Trophoblast cell (in vitro differentiated cells and primary cell): ENCODE results near the gene PTS.
A peak's percentile ranks its signal among the peaks of the same experiment; 100 is the strongest.

Experiments
- DNase-seq, 2 donors: peaks; one replicate each; pipeline ENCODE4 v3.0.0-alpha.2; 2016
- H2AFZ ChIP-seq: 2 replicates; pipeline ENCODE4 v1.6.1; 2013; ENCODE audit warnings: low read length, moderate library complexity, mild to moderate bottlenecking; ENCODE audit not compliant: insufficient read depth, poor library complexity
- H2AK5ac ChIP-seq: 2 replicates; pipeline ENCODE4 v1.6.1; 2013; ENCODE audit warnings: mild to moderate bottlenecking, low read length
- H2BK120ac ChIP-seq: 2 replicates; pipeline ENCODE4 v1.6.1; 2013; ENCODE audit warnings: low read length, mild to moderate bottlenecking, moderate library complexity; ENCODE audit not compliant: insufficient read depth, poor library complexity
- H2BK12ac ChIP-seq: 2 replicates; pipeline ENCODE4 v1.6.1; 2013; ENCODE audit warnings: mild to moderate bottlenecking, low read length, moderate library complexity
- H2BK5ac ChIP-seq: 2 replicates; pipeline ENCODE4 v1.6.1; 2013; ENCODE audit warnings: low read length, low read depth, moderate library complexity, mild to moderate bottlenecking; ENCODE audit not compliant: poor library complexity
- H3K14ac ChIP-seq: 2 replicates; pipeline ENCODE4 v1.6.1; 2013; ENCODE audit warnings: mild to moderate bottlenecking, low read length
- H3K18ac ChIP-seq: 2 replicates; pipeline ENCODE4 v1.6.1; 2013; ENCODE audit warnings: mild to moderate bottlenecking, low read length
- H3K23ac ChIP-seq: 2 replicates; pipeline ENCODE4 v1.6.1; 2013; ENCODE audit warnings: low read length
- H3K27ac ChIP-seq: 2 replicates; pipeline ENCODE4 v1.5.1; 2013; ENCODE audit warnings: low read depth, mild to moderate bottlenecking, inconsistent platforms, low read length, moderate library complexity
- H3K27me3 ChIP-seq: 2 replicates; pipeline ENCODE4 v1.6.1; 2013; ENCODE audit warnings: inconsistent platforms, mild to moderate bottlenecking, low read length, moderate library complexity; ENCODE audit not compliant: insufficient read depth
- H3K36me3 ChIP-seq, 2 experiments: 1 replicate in 1 of 2; 2 replicates in 1 of 2; pipeline ENCODE4 v1.6.1; 2013; ENCODE audit warnings: low read length in 2 of 2, mild to moderate bottlenecking in 2 of 2, moderate library complexity in 1 of 2; ENCODE audit not compliant: insufficient read depth in 2 of 2, control insufficient read depth in 1 of 2
- H3K4ac ChIP-seq: 2 replicates; pipeline ENCODE4 v1.6.1; 2013; ENCODE audit warnings: low read depth, mild to moderate bottlenecking, low read length, moderate library complexity
- H3K4me1 ChIP-seq, 2 experiments: 1 replicate in 1 of 2; 2 replicates in 1 of 2; pipeline ENCODE4 v1.6.1; 2013; ENCODE audit warnings: low read length in 2 of 2, mild to moderate bottlenecking in 2 of 2, moderate library complexity in 1 of 2; ENCODE audit not compliant: insufficient read depth in 2 of 2, control insufficient read depth in 1 of 2
- H3K4me2 ChIP-seq: 2 replicates; pipeline ENCODE4 v1.6.1; 2013; ENCODE audit warnings: inconsistent platforms, mild to moderate bottlenecking, low read length, moderate library complexity
- H3K4me3 ChIP-seq: 2 replicates; pipeline ENCODE4 v1.5.1; 2013; ENCODE audit warnings: mild to moderate bottlenecking, low read depth, low read length, inconsistent platforms
- H3K79me1 ChIP-seq: one replicate; pipeline ENCODE4 v1.6.1; 2013; ENCODE audit warnings: low read length
- H3K79me2 ChIP-seq: 2 replicates; pipeline ENCODE4 v1.6.1; 2013; ENCODE audit warnings: low read length, mild to moderate bottlenecking; ENCODE audit not compliant: control insufficient read depth, insufficient read depth, poor library complexity
- H3K9ac ChIP-seq: 2 replicates; pipeline ENCODE4 v1.6.1; 2013; ENCODE audit warnings: mild to moderate bottlenecking, low read length
- H3K9me3 ChIP-seq: 2 replicates; pipeline ENCODE4 v1.6.1; 2013; ENCODE audit warnings: low read depth, mild to moderate bottlenecking, control low read depth, inconsistent platforms, low read length; ENCODE audit not compliant: insufficient read depth
- H4K12ac ChIP-seq: 2 replicates; pipeline ENCODE4 v1.6.1; 2013; ENCODE audit warnings: low read depth, mild to moderate bottlenecking, low read length, moderate library complexity
- H4K8ac ChIP-seq: 2 replicates; pipeline ENCODE4 v1.6.1; 2013; ENCODE audit warnings: low read depth, mild to moderate bottlenecking, low read length, moderate library complexity
- H4K91ac ChIP-seq: one replicate; pipeline ENCODE4 v1.6.1; 2013; ENCODE audit warnings: low read depth, mild to moderate bottlenecking, low read length, moderate library complexity
- WGBS: extraction: QIAGEN DNeasy Blood & Tissue Kit; methylation state at CpG from one replicate; pipeline ENCODE4 v1.1.7; 2013; ENCODE audit warnings: missing lambda C conversion rate; ENCODE audit not compliant: insufficient read length, insufficient coverage; ENCODE audit errors: extremely low coverage; 5-methylcytosine and 5-hydroxymethylcytosine counted together

PTS gene

GRCh38 chr11:112271242-112271641, 45.0 kb downstream of the PTS start:
- Histone ChIP-seq H3K23ac (no peak overlapping the region), H3K79me1 (peaks cover 37% of the 10 kb centered on the region), H3K79me2 (peaks cover 2% of the 10 kb centered on the region), H3K4me1 (peaks cover 11 to 30% of the 10 kb centered on the region in 2 experiments), H2BK12ac (peak overlapping the region; percentile 96), H2AK5ac (peak overlapping the region; percentile 62), H2BK5ac (peak overlapping the region; percentile 0), H3K36me3 (no peaks in the 10 kb centered on the region), H3K9ac (no peak overlapping the region), H2AFZ (no peak overlapping the region), H4K91ac (peak overlapping the region; percentile 82), H4K8ac (no peak overlapping the region), H3K27me3 (no peaks in the 10 kb centered on the region), H2BK120ac (peak overlapping the region; percentile 25), H3K4me3 (no peak overlapping the region), H3K27ac (no peak overlapping the region), H4K12ac (no peak overlapping the region), H3K14ac (peak overlapping the region; percentile 48), H3K9me3 (peaks cover 2% of the 10 kb centered on the region), H3K4ac (no peak overlapping the region), H3K4me2 (no peak overlapping the region), H3K18ac (peak overlapping the region; percentile 52)
- DNase-seq: no peak
- WGBS: no CpG with 5 or more reads among the region's 4 CpGs

GRCh38 chr11:112273066-112273465, 46.8 kb downstream of the PTS start:
- no peak overlapping the region for H3K4me2 ChIP-seq
- no peak overlapping the region for H2AK5ac ChIP-seq
- no peak overlapping the region for H2AFZ ChIP-seq
- H3K27ac ChIP-seq: no peak overlapping the region
- H2BK12ac ChIP-seq: no peak overlapping the region
- H4K91ac ChIP-seq: peak overlapping the region; percentile 21
- peaks cover 8 to 27% of the 10 kb centered on the region in 2 experiments for H3K4me1 ChIP-seq
- no peak overlapping the region for H3K9ac ChIP-seq
- no peak overlapping the region for H3K4ac ChIP-seq
- H3K23ac ChIP-seq: no peak overlapping the region
- H3K4me3 ChIP-seq: no peak overlapping the region
- no peak overlapping the region for H2BK5ac ChIP-seq
- peaks cover 2% of the 10 kb centered on the region for H3K9me3 ChIP-seq
- H4K8ac ChIP-seq: no peak overlapping the region
- no peak overlapping the region for H4K12ac ChIP-seq
- H3K79me1 ChIP-seq: peaks cover 40% of the 10 kb centered on the region
- no CpG with 5 or more reads among the region's 1 CpG for WGBS
- no peak overlapping the region for H3K14ac ChIP-seq
- peaks cover 2% of the 10 kb centered on the region for H3K79me2 ChIP-seq
- H2BK120ac ChIP-seq: no peak overlapping the region
- no peaks in the 10 kb centered on the region for H3K36me3 ChIP-seq
- no peak overlapping the region for H3K18ac ChIP-seq
- H3K27me3 ChIP-seq: no peaks in the 10 kb centered on the region
- DNase-seq: peak; percentile 87 to 92

- Histone ChIP-seq H3K36me3 (no peaks in the 10 kb centered on the region), H3K27me3 (no peaks in the 10 kb centered on the region), H3K9me3 (peaks cover 2% of the 10 kb centered on the region), H4K8ac (peak overlapping the region; percentile 30), H4K12ac (no peak overlapping the region), H2BK5ac (peak overlapping the region; percentile 27), H2BK12ac (peak overlapping the region; percentile 88), H3K79me2 (peaks cover 2% of the 10 kb centered on the region), H3K18ac (no peak overlapping the region), H3K23ac (no peak overlapping the region), H2BK120ac (peak overlapping the region; percentile 74), H3K4me3 (no peak overlapping the region), H2AK5ac (peak overlapping the region; percentile 39), H3K27ac (no peak overlapping the region), H3K4ac (no peak overlapping the region), H3K14ac (peak overlapping the region; percentile 5), H3K79me1 (peaks cover 41% of the 10 kb centered on the region), H3K9ac (no peak overlapping the region), H3K4me2 (no peak overlapping the region), H4K91ac (peak overlapping the region; percentile 94), H3K4me1 (peaks cover 10 to 29% of the 10 kb centered on the region in 2 experiments), H2AFZ (no peak overlapping the region)
- DNase-seq: no peak
- 100% methylated on average over 2 of the region's 7 CpGs for WGBS
These were observed 48.0 kb downstream of the PTS start for GRCh38 chr11:112274007-112274783.

GRCh38 chr11:112277029-112277428, 50.8 kb downstream of the PTS start:
- Histone ChIP-seq H3K14ac (peak overlapping the region; percentile 50), H4K91ac (peak overlapping the region; percentile 77), H3K18ac (no peak overlapping the region), H2BK5ac (peak overlapping the region; percentile 68), H3K27me3 (no peaks in the 10 kb centered on the region), H3K36me3 (no peaks in the 10 kb centered on the region), H3K9me3 (peaks cover 4% of the 10 kb centered on the region), H2AK5ac (no peak overlapping the region), H3K4ac (peak overlapping the region; percentile 44), H3K9ac (no peak overlapping the region), H3K23ac (no peak overlapping the region), H3K79me1 (peaks cover 39% of the 10 kb centered on the region), H3K27ac (peak overlapping the region; percentile 64), H3K79me2 (peaks cover 2% of the 10 kb centered on the region), H4K12ac (no peak overlapping the region), H3K4me1 (peaks cover 8 to 26% of the 10 kb centered on the region in 2 experiments), H2BK12ac (peak overlapping the region; percentile 75), H3K4me2 (no peak overlapping the region), H2AFZ (no peak overlapping the region), H3K4me3 (no peak overlapping the region), H2BK120ac (peak overlapping the region; percentile 70), H4K8ac (no peak overlapping the region)
- no CpG with 5 or more reads among the region's 1 CpG for WGBS
- DNase-seq: no peak
